ENCODE measurements around the gene SPC24.

Gene SPC24

DNA sequence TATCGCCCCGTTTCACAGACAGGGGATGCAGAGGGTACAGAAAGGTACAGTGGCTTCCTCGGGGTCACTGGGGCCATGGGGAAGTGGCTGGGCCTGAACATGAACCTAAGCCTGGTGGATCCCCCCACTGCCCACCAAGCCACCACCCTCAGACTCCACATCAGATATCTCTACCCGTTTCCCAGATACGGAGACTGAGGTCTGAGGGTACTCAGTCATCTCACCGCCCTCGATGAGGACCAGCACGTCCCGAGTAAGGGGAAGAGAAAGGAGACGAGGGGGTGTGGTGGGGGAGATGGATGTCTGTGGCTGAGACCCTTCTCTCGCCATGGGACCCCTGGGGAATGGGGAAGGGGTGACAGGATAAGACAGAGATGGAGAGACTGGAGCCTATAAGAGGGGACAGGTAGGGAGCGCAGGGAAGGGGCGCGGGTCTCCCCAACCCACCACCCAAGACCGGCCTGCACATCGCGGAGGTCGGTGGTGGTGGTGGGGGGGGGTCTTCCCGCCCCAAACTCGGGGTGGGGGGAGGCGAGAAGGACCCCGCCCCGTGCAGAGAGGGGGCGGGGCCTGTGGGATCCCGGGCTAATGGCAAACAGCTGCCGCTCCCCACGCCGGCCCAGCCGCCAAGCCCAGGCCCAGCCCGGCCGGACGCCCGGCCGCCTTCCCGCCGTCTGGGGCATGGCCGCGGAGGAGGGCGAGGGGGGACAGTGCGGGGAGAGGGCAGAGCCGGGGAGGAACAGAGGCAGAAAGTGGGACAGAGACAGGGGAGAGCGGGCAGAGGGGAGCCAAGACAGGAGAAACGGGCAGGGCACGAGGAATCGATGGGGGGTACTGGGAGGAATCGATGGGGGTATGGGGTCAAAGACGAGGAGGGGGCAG, 41.1 kb upstream of the SPC24 start:
- DNase-seq (ENCODE audit: low spot score), result peak; percentile 59
- no peak for TF ChIP-seq CTCF (IDR thresholded peaks at IDR 0.05; ENCODE audit: extremely low read depth, insufficient read depth, missing control alignments)
- in situ Hi-C loops (cut with MboI; ENCODE audit: low pct_unique_long_range_greater_than_20kb, low sequenced_read_pairs, unreplicated experiment), result no loop called here

GRCh38 chr19:11195681-11196080, 40.1 kb upstream of the SPC24 start:
- no peak for DNase-seq (ENCODE audit: low spot score)
- TF ChIP-seq CTCF (IDR thresholded peaks at IDR 0.05; ENCODE audit: extremely low read depth, insufficient read depth, missing control alignments), result no peak
- in situ Hi-C loops (cut with MboI; ENCODE audit: low pct_unique_long_range_greater_than_20kb, low sequenced_read_pairs, unreplicated experiment), result no loop called here

DNA sequence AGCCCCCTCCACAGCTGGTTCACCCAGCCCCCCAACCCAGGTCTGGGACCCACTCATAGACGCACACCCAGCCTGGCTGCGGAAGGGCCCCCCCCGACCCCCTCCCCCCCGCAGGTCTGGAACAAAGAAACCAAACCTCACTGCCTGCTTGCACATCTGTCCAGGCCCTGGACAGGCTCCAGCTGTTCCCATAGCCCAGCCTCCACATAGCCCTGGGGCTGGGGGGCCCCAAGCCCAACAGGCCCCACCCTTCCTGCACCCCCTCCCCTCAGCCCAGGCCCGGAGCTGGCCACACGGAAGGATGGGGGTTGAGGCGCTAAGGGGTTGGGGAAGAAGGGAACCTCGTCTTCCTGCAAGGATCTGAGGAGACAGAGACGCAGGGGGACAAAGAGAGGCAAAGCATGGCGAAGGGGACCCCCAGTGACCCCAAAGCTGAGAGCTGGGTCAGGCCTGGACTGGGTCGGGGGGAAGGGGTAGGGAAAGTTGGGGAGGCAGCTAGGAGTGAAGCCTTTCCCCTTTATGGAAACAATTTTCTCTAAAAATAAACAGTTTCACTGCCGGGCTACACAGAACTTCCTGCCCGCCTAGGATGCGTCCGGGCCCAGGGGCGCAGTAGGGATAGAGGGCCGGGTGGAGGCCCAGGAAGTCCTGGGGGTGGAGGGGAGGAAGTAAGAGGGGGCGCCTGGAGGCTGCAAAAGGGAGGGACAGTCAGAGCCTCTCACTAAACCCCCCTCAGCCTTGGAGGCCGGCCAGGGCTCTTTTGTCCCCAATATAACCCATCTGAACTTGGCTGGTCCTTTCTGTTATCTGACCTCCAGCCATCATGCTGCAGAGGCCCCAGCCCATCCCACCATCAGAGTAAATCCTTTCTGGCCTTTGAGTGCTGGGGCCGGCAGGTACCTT, 39.3 kb upstream of the SPC24 start:
- no peak for DNase-seq (ENCODE audit: low spot score)
- TF ChIP-seq CTCF (IDR thresholded peaks at IDR 0.05; ENCODE audit: extremely low read depth, insufficient read depth, missing control alignments), result no peak
- in situ Hi-C loops (cut with MboI; ENCODE audit: low pct_unique_long_range_greater_than_20kb, low sequenced_read_pairs, unreplicated experiment), result no loop called here

GRCh38 chr19:11194173-11194572, 38.6 kb upstream of the SPC24 start:
- no peak for DNase-seq (ENCODE audit: low spot score)
- no peak for TF ChIP-seq CTCF (IDR thresholded peaks at IDR 0.05; ENCODE audit: extremely low read depth, insufficient read depth, missing control alignments)
- in situ Hi-C loops (cut with MboI; ENCODE audit: low pct_unique_long_range_greater_than_20kb, low sequenced_read_pairs, unreplicated experiment), result no loop called here

GRCh38 chr19:11192957-11193939, 37.7 kb upstream of the SPC24 start:
- no peak for TF ChIP-seq CTCF (IDR thresholded peaks at IDR 0.05; ENCODE audit: extremely low read depth, insufficient read depth, missing control alignments)
- in situ Hi-C loops (cut with MboI; ENCODE audit: low pct_unique_long_range_greater_than_20kb, low sequenced_read_pairs, unreplicated experiment), result no loop called here
- no peak for DNase-seq (ENCODE audit: low spot score)

- no peak for TF ChIP-seq CTCF (IDR thresholded peaks at IDR 0.05; ENCODE audit: extremely low read depth, insufficient read depth, missing control alignments)
- in situ Hi-C loops (cut with MboI; ENCODE audit: low pct_unique_long_range_greater_than_20kb, low sequenced_read_pairs, unreplicated experiment), result no loop called here
- DNase-seq (ENCODE audit: low spot score), result no peak
Measured at GRCh38 chr19:11191934-11192333, 36.4 kb upstream of the SPC24 start.
